ENCODE data around the gene SLC48A1. TPM values are rescaled to one million over a fixed set of nuclear protein-coding genes. Genes with fewer than 3 reads are reported as not detected.

The SLC48A1 gene
- total and polyA plus RNA-seq, 8 donors, result 2.3 to 29.0 (median 13.7) TPM

DNA sequence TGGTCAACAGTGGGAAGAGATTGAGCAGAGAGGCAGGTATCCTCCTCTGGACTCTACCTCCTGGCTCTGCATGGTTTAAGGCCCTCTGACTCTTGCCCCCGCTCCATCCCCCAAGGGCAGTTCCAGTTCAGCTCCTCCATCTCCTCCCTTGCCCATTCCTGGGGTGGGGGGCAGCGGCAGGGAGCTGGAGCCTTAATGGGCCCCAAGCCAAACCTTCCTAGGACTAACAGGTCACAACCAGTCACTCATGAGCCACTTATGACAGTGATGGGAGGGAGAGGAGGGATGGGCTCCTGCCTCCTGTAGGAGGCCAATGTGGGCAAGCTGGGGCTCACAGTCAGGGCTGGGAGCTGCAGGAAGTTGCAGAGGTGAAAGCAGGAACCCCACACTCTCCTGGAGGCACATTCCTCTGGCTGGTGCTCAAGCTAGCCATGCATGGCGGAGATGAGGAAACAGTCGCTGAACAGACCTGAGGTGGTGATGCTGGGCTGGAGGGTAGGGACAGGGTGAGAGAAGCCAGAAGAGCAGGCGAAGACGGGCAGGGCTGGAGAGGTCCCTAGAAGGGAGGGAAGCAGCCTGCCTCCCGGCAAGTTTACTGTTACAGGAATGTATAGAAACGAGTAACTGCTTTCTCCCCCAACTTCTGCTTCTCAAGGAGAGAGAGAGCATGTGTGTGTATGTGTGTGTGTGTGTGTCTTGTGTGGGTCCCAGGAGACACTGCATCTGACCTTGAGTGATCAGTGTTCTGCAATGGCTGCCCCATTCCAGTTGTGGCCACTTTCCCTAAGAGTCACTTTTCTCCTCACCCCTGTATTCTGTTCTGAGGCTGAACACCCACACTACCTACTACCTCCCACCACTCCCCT lies 9.3 kb upstream of the SLC48A1 start:
- TF ChIP-seq POLR2A (IDR thresholded peaks at IDR 0.05) (no peak), EP300 (IDR thresholded peaks at IDR 0.05) (no peak), POLR2AphosphoS5 (IDR thresholded peaks at IDR 0.05) (no peak)
- TF ChIP-seq, protein P1, sequence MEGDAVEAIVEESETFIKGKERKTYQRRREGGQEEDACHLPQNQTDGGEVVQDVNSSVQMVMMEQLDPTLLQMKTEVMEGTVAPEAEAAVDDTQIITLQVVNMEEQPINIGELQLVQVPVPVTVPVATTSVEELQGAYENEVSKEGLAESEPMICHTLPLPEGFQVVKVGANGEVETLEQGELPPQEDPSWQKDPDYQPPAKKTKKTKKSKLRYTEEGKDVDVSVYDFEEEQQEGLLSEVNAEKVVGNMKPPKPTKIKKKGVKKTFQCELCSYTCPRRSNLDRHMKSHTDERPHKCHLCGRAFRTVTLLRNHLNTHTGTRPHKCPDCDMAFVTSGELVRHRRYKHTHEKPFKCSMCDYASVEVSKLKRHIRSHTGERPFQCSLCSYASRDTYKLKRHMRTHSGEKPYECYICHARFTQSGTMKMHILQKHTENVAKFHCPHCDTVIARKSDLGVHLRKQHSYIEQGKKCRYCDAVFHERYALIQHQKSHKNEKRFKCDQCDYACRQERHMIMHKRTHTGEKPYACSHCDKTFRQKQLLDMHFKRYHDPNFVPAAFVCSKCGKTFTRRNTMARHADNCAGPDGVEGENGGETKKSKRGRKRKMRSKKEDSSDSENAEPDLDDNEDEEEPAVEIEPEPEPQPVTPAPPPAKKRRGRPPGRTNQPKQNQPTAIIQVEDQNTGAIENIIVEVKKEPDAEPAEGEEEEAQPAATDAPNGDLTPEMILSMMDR (IDR thresholded peaks at IDR 0.05), result no peak

DNA sequence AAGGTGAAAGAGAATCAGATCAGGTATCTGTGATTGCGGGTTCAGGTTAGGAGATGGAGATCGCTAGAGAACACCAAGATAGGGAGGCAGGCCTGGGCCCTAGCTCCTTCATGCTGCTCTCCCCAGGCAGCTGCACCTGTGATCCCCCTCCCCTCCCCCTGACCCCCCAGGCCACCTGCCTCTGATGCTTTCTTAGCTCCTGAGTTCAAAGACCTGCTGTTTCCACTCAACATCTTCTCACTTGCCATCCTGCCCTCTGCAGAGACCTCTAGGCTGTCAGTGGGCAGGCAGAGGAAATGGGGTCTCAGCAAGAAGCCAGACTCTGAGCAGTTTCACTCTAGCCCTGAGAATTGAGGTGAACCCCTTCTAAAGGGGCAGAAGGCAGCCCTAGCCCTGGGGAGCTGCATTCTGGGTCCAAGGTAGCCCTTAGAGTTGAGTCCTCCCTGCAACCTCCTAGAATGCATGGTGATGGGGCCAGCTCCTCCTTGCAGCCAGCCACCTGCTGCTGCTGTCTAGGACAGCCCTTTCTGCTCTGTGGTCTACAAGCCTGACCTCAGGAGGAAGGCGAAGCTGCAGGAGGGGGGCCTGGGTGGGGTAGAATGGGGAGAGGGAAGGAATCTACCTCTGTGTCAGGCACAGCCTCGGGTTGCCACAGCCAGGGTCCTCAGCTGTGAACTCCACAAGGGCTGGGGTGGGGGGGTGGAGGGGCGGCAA lies 6.4 kb upstream of the SLC48A1 start:
- Histone ChIP-seq H3K9me3 (no peaks in the 10 kb centered on the region), H3K27ac (no peak overlapping the region), H3K4me3 (no peak overlapping the region), H3K36me3 (no peaks in the 10 kb centered on the region), H3K27me3 (no peaks in the 10 kb centered on the region), H3K4me1 (peaks cover 0 to 35% (median 3%) of the 10 kb centered on the region in 4 donors)
- intact Hi-C loops (cut with DNase I; ENCODE audit: low total_unique reads), result loop anchor here (10.0 kb wide), 1 partner anchor 52 kb away; no protein-coding TSS in a partner anchor
- 56 to 73% (median 62%) methylated on average over 5 of the region's 5 CpGs for WGBS, 5 donors
- no peak for TF ChIP-seq EP300 (IDR thresholded peaks at IDR 0.05)
- TF ChIP-seq, protein P1 (IDR thresholded peaks at IDR 0.05), result no peak
- no peak for TF ChIP-seq POLR2A (IDR thresholded peaks at IDR 0.05)
- TF ChIP-seq POLR2AphosphoS5 (IDR thresholded peaks at IDR 0.05), result no peak
- DNase-seq, result no peak

More for the DNA sequence above, 9.3 kb upstream of the SLC48A1 start:
- WGBS, 5 donors, result 75 to 90% (median 82%) methylated on average over 7 to 8 of the region's 8 CpGs
- H3K9me3 ChIP-seq, result no peaks in the 10 kb centered on the region
- no peak for DNase-seq
- H3K27me3 ChIP-seq, result no peaks in the 10 kb centered on the region
- H3K4me3 ChIP-seq, result no peak overlapping the region
- H3K36me3 ChIP-seq, result no peaks in the 10 kb centered on the region
- H3K4me1 ChIP-seq, result peaks cover 7 to 40% (median 14%) of the 10 kb centered on the region in 4 donors
- H3K27ac ChIP-seq, result no peak overlapping the region
- intact Hi-C loops (cut with DNase I; ENCODE audit: low total_unique reads), result loop anchor here (10.0 kb wide), 1 partner anchor 49 kb away; no protein-coding TSS in a partner anchor

DNA sequence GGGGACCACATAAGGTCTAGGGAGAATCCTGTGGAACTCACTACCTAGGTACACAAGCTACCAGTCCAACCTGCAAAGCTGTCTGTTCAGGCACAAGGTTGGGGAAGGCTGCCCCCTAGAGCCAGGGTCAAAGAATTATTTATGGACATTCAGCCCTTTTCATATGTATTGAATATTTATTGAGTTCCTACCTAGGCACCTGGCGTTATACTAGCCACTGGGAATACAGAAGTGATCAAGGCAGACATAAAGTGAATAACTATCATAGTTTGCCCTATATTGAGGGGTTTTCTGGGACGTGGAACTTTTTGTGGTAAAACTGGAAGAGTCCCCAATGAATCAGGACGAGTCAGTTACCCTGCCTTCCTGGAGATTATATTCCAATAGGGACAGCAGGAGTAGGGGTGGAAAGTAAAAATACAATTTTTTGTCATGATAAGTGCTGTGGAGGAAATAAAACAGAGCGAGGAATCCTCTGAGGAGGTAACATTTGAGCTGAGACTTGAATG lies 5.8 kb upstream of the SLC48A1 start:
- 41 to 53% (median 48%) methylated on average over 4 of the region's 4 CpGs for WGBS, 5 donors
- Histone ChIP-seq H3K36me3 (no peaks in the 10 kb centered on the region), H3K9me3 (no peaks in the 10 kb centered on the region), H3K4me3 (no peak overlapping the region), H3K4me1 (peaks cover 0 to 41% (median 5%) of the 10 kb centered on the region in 4 donors), H3K27me3 (no peaks in the 10 kb centered on the region), H3K27ac (no peak overlapping the region)
- TF ChIP-seq, protein P1 (IDR thresholded peaks at IDR 0.05), result peak in 5 of 7 experiments; percentile 21 to 64 (median 52)
- no peak for TF ChIP-seq EP300 (IDR thresholded peaks at IDR 0.05)
- peak; percentile 67 to 85 for DNase-seq
- intact Hi-C loops (cut with DNase I; ENCODE audit: low total_unique reads), result loop anchor here (10.0 kb wide), 1 partner anchor 52 kb away; no protein-coding TSS in a partner anchor

DNA sequence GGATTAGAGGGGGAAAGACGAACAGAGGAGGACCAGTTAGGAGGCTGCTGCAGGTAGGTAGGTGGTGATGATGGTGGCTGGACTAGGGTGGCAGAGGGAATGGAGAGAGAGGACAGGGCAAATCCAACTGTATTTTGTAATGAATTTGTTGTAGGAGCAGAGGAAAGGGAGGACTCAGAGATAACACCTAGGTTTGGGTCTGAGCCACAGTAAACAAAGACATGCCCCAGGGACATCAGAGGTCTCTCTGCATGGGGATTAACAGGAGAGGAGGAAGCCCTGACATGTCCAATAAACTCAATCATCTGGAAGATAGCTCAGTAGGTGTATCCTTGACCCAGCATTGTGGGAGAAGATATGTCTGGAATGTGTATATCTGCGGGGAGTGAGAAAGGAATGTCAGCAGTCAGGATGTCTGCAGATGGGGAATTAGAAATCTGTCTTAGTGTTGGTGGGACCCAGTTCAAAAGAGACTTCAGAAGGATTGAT lies 4.7 kb upstream of the SLC48A1 start:
- intact Hi-C loops (cut with DNase I; ENCODE audit: low total_unique reads), result loop anchor here (10.0 kb wide), 1 partner anchor 54 kb away; no protein-coding TSS in a partner anchor
- 59 to 73% (median 64%) methylated on average over 2 of the region's 2 CpGs for WGBS, 5 donors
- H3K4me1 ChIP-seq, result peaks cover 0 to 47% (median 10%) of the 10 kb centered on the region in 4 donors
- no peak overlapping the region for H3K27ac ChIP-seq
- no peak for DNase-seq
- H3K4me3 ChIP-seq, result no peak overlapping the region
- H3K36me3 ChIP-seq, result no peaks in the 10 kb centered on the region
- TF ChIP-seq POLR2A (IDR thresholded peaks at IDR 0.05), result no peak
- no peak for TF ChIP-seq EP300 (IDR thresholded peaks at IDR 0.05)
- no peak for TF ChIP-seq POLR2AphosphoS5 (IDR thresholded peaks at IDR 0.05)
- TF ChIP-seq, protein P1 (IDR thresholded peaks at IDR 0.05), result no peak
- no peaks in the 10 kb centered on the region for H3K27me3 ChIP-seq
- no peaks in the 10 kb centered on the region for H3K9me3 ChIP-seq
